Measurements from ENCODE around the gene PLD4.

Gene PLD4

DNA sequence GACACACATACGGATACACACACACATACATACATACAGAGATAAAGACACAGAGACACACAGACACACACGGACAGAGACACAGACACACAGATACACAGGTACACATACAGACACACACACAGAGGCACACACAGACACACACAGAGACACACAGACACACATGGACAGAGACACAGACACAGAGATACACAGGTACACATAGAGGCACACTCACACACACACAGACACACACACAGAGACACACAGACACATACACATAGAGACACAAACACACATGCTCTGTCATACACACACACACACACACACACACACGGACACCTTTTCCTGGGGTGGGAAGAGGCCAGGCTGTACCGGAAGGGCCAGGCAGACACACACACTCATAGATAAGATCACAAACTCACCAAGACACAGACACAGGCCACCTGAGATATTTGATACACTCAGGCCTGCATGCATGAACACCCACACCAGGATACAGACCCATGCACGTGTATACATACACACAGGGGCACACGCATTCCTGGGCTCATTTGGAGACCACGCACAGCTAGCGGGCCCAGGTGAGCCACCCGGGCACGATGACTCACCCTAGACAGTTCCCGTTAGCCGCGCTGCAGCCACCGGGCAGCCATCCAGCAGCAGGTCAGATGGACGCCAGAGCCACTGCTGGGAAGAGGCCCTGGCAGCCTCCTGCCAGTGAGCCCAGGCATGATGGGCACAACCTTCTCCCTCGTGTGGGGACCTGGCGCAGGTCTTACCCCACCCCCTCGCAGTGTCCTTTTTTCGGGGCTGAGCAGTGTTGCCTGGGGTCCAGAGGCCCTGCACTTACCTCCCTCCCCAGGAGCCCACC lies 55.3 kb downstream of the PLD4 start:
- peaks cover 29% of the 10 kb centered on the region for H3K27me3 Mint-ChIP-seq (ENCODE audit: low read depth)
- peaks cover 39% of the 10 kb centered on the region for H3K4me1 Mint-ChIP-seq
- peak overlapping the region; percentile 3 to 63 (median 54) for H3K4me3 Mint-ChIP-seq
- TF ChIP-seq, protein P1, sequence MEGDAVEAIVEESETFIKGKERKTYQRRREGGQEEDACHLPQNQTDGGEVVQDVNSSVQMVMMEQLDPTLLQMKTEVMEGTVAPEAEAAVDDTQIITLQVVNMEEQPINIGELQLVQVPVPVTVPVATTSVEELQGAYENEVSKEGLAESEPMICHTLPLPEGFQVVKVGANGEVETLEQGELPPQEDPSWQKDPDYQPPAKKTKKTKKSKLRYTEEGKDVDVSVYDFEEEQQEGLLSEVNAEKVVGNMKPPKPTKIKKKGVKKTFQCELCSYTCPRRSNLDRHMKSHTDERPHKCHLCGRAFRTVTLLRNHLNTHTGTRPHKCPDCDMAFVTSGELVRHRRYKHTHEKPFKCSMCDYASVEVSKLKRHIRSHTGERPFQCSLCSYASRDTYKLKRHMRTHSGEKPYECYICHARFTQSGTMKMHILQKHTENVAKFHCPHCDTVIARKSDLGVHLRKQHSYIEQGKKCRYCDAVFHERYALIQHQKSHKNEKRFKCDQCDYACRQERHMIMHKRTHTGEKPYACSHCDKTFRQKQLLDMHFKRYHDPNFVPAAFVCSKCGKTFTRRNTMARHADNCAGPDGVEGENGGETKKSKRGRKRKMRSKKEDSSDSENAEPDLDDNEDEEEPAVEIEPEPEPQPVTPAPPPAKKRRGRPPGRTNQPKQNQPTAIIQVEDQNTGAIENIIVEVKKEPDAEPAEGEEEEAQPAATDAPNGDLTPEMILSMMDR (IDR thresholded peaks at IDR 0.05; ENCODE audit: unreplicated experiment in 3 of 3), result no peak
- H3K36me3 Mint-ChIP-seq (ENCODE audit: low read depth), result no peaks in the 10 kb centered on the region
- peak overlapping the region in 1 of 3 experiments; percentile 1 for H3K27ac Mint-ChIP-seq
- no peaks in the 10 kb centered on the region for H3K9me3 Mint-ChIP-seq

DNA sequence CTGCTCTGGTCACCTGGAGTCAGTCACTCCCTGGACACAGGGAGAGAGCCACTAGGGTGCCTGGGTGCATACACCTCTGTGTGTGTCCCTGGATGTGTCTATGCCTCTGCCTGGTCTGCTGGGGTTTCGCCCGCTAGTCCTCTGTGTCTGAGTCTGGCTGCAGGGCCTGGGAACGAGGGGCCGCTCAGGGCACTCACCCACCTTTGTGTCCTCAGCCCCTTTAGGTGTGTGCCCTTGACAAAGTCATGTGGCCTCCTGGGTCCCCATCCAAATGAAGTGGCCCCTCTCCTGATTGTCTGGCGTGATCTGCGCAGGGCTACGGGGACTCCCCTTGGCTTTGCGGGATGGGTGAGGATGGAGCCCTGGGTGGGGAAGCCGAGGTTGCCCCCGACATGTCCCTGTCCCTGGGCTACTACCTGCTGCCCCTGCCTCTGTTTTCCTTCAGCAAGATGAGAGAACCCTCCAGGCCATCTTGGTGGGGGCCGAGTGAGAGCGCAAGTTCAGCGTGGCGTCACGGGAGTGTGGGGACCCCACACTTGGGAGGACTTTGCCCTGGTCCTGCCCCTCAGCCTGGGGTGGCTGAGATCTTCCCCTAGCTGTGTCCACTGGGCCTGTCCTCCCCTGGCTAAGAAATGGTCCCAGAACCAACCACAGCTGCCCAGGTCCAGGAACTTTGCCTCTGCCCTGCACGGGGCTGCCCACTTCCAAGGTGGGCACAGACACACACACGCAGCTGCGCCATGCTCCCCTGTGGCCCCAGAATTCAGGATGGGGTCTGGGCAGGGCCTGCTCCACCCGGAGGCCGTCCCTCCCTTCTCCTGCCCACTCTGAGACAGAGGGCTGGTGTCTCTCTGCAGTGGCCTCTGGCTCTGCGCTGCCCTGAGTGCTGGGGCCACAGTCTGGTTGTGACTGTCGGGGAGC lies 56.2 kb downstream of the PLD4 start:
- Mint-ChIP-seq H3K27ac (no peak overlapping the region), H3K4me1 (peaks cover 35% of the 10 kb centered on the region), H3K36me3 (ENCODE audit: low read depth) (no peaks in the 10 kb centered on the region), H3K27me3 (ENCODE audit: low read depth) (peaks cover 25% of the 10 kb centered on the region), H3K9me3 (no peaks in the 10 kb centered on the region), H3K4me3 (peak overlapping the region in 1 of 3 experiments; percentile 22)
- TF ChIP-seq, protein P1 (IDR thresholded peaks at IDR 0.05; ENCODE audit: unreplicated experiment in 3 of 3), result no peak

DNA sequence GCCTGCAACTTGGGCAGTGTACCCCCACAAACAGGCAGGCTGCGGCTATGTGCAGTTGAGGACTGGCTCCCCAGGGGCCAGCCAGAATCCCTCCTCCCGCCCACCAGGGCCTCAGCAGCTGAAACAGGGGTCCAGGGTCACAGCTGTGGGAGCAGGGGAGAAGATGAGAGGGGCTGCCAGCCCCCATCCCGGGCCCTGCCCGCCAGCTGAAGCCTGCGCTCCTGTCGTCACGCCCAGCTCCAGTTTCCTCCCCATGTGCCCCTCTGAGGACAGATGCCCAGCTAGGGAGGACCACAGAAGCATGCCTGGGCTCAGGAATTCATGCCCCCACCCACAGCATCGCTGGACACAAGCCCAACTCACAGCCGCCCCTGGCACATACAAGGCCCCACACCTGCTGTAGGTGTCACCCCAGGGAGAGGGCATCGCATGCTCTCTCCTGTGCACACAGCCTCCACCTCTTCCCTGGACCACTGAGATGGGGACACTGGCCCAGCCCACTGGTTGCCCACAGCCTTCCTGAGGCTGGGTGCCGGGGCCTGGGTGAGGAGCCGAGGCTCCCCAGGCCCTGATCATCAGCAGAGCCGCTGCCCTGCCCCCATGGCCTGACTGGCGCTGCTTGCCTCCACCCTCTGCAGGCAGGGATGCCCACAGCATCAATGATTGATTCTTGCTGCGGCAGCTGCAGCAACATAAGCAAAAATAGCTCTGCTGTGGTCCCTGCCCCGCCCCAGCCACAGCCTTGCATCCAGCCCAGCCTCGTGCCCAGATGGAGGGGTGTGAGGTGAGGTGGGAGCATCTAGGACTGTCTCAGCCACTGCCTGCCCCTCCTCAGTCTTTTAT lies 57.2 kb downstream of the PLD4 start:
- Mint-ChIP-seq H3K27ac (peak overlapping the region in 1 of 3 experiments; percentile 33), H3K36me3 (ENCODE audit: low read depth) (no peaks in the 10 kb centered on the region), H3K4me3 (peak overlapping the region in 2 of 3 experiments; percentile 24 to 26), H3K4me1 (peaks cover 27% of the 10 kb centered on the region), H3K9me3 (no peaks in the 10 kb centered on the region), H3K27me3 (ENCODE audit: low read depth) (peaks cover 16% of the 10 kb centered on the region)
- TF ChIP-seq, protein P1 (IDR thresholded peaks at IDR 0.05; ENCODE audit: unreplicated experiment in 3 of 3), result no peak

DNA sequence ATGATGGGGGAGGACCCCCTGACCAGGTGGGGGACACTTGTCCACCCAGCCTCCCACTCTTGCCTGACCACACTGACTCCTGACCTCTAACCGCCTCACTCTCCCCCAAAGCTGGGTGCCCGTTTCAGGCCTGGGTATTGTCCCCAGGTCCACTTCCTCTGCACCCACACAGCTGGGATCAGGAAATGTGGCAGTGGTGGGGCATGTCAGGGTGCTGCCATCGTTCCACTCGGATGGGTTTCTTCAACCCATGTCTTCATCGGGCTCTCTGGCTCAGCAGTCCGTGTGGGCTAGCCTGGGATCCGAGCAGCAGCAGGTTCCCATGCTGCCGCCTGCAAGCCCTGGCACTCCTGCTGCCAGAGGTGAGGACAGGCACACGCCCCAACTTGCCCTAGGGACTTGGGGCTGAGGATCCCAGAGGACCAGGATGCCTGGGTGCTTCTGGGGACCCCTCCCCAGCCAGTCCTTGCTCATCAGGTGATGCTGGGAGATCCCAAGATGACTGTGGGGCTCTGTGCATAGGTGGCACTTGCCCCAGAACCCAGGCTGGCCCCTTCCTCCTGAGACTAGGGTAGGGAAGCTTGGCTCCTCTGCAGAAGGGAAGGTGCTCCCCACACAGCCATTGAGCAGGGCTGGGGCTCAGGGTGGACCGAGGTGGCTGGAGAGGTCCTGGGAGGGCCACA lies 58.0 kb downstream of the PLD4 start:
- H3K4me1 Mint-ChIP-seq, result peaks cover 33% of the 10 kb centered on the region
- peak overlapping the region in 2 of 3 experiments; percentile 24 to 26 for H3K4me3 Mint-ChIP-seq
- no peaks in the 10 kb centered on the region for H3K36me3 Mint-ChIP-seq (ENCODE audit: low read depth)
- peaks cover 11% of the 10 kb centered on the region for H3K27me3 Mint-ChIP-seq (ENCODE audit: low read depth)
- H3K9me3 Mint-ChIP-seq, result no peaks in the 10 kb centered on the region
- peak overlapping the region in 1 of 3 experiments; percentile 33 for H3K27ac Mint-ChIP-seq
- TF ChIP-seq, protein P1 (IDR thresholded peaks at IDR 0.05; ENCODE audit: unreplicated experiment in 3 of 3), result no peak
